H1 (cell line): ENCODE data around the gene CACNA1F. TPM values are rescaled to one million over a fixed set of nuclear protein-coding genes. Genes with fewer than 3 reads are reported as not detected.

Source experiments
- CTCF ChIA-PET: fragments of 300-600 bp; sonication (Branson Sonifier 250); formaldehyde crosslinking; loops from one replicate; lab custom pipeline; 2021; ENCODE audit not compliant: partially characterized antibody; lab: Charles Lee
- POLR2A ChIA-PET: fragments of 300-600 bp; sonication (Branson Sonifier 250); formaldehyde crosslinking; loops from one replicate; lab custom pipeline; 2021; ENCODE audit warnings: inconsistent platforms; ENCODE audit not compliant: partially characterized antibody; lab: Charles Lee
- DNase-seq, 2 experiments: peaks; one replicate each; pipeline versions ENCODE4 v3.0.0 to v3.0.0-alpha.2; 2010 to 2022; ENCODE audit warnings: low spot score in 2 of 2, low read depth in 1 of 2, mixed read lengths in 1 of 2
- FAIRE-seq: peaks from 2 replicates; lab custom pipeline; 2011; peaks lifted over from hg19 to GRCh38; lab: Jason Lieb, UNC
- H2AFZ ChIP-seq: 2 replicates; pipeline ENCODE4 v1.8.1; 2012; ENCODE audit warnings: low read length, inconsistent platforms
- H2AK5ac ChIP-seq: 2 replicates; pipeline ENCODE4 v1.6.1; 2013; ENCODE audit warnings: low read depth, low read length
- H2BK120ac ChIP-seq: replicated peaks from 2 replicates; pipeline ENCODE3; 2013; ENCODE audit warnings: low read depth, low read length, inconsistent platforms
- H2BK12ac ChIP-seq: 2 replicates; pipeline ENCODE4 v1.6.1; 2013; ENCODE audit warnings: low read depth, low read length
- H2BK15ac ChIP-seq: 2 replicates; pipeline ENCODE4 v1.6.1; 2013; ENCODE audit warnings: low read length
- H2BK20ac ChIP-seq: 2 replicates; pipeline ENCODE4 v1.6.1; 2013; ENCODE audit warnings: low read length
- H2BK5ac ChIP-seq: 2 replicates; pipeline ENCODE4 v1.6.1; 2013; ENCODE audit warnings: low read depth, low read length
- H3K14ac ChIP-seq: 2 replicates; pipeline ENCODE4 v1.6.1; 2013; ENCODE audit warnings: inconsistent platforms; ENCODE audit not compliant: insufficient read length
- H3K18ac ChIP-seq: 2 replicates; pipeline ENCODE4 v1.6.1; 2013; ENCODE audit warnings: low read length; ENCODE audit errors: extremely low read depth
- H3K23ac ChIP-seq: 2 replicates; pipeline ENCODE4 v1.6.1; 2013; ENCODE audit warnings: inconsistent platforms; ENCODE audit not compliant: insufficient read length
- H3K23me2 ChIP-seq: 2 replicates; pipeline ENCODE4 v1.6.1; 2013; ENCODE audit warnings: low read depth, low read length
- H3K27ac ChIP-seq: 2 replicates; pipeline ENCODE4 v1.6.1; 2011; ENCODE audit warnings: low read depth, low read length, inconsistent platforms
- H3K27me3 ChIP-seq, 4 experiments: replicated peaks in 1 of 4; 1 replicate in 1 of 4; 2 replicates in 3 of 4; pipeline versions ENCODE4 v1.6.1 to v1.8.1; 2011 to 2013; ENCODE audit warnings: low read length in 3 of 4, mild to moderate bottlenecking in 3 of 4, inconsistent platforms in 2 of 4, mixed read lengths in 2 of 4, moderate library complexity in 1 of 4; ENCODE audit not compliant: control insufficient read depth in 3 of 4, insufficient read depth in 3 of 4; ENCODE audit errors: extremely low read depth in 1 of 4
- H3K36me3 ChIP-seq, 4 experiments: 2 replicates each; pipeline versions ENCODE4 v1.6.1 to v1.8.1; 2011 to 2013; ENCODE audit warnings: mild to moderate bottlenecking in 4 of 4, low read length in 3 of 4, moderate library complexity in 2 of 4, control low read depth in 1 of 4, inconsistent platforms in 1 of 4; ENCODE audit not compliant: insufficient read depth in 4 of 4, control insufficient read depth in 2 of 4
- H3K4ac ChIP-seq: replicated peaks from 2 replicates; pipeline ENCODE3; 2013; ENCODE audit warnings: low read length, low read depth, mixed read lengths, inconsistent platforms; ENCODE audit not compliant: insufficient read length
- H3K4me1 ChIP-seq, 4 experiments: replicated peaks in 1 of 4; 1 replicate in 1 of 4; 2 replicates in 3 of 4; pipeline versions ENCODE4 v1.6.1 to v1.8.1; 2011 to 2013; ENCODE audit warnings: low read length in 3 of 4, inconsistent platforms in 2 of 4, mixed read lengths in 1 of 4; ENCODE audit not compliant: insufficient read depth in 4 of 4, control insufficient read depth in 3 of 4
- H3K4me2 ChIP-seq, 2 experiments: 2 replicates each; pipeline versions ENCODE4 v1.6.1 to v1.8.1; 2011 to 2013; ENCODE audit warnings: low read depth in 2 of 2, low read length in 2 of 2, control low read depth in 1 of 2, inconsistent platforms in 1 of 2, mild to moderate bottlenecking in 1 of 2; ENCODE audit not compliant: insufficient read depth in 1 of 2
- H3K4me3 ChIP-seq, 4 experiments: fragments of 200-600, 300-600 bp in 1 of 4; sonication (generic), shearing (Covaris generic), sonication (Bioruptor Twin) in 1 of 4; 2 replicates each; pipeline versions ENCODE4 v1.5.1 to v1.8.1; 2011 to 2016; ENCODE audit warnings: low read length in 4 of 4, low read depth in 3 of 4, control low read depth in 2 of 4, inconsistent platforms in 2 of 4, mild to moderate bottlenecking in 2 of 4, mixed read lengths in 1 of 4, moderate library complexity in 1 of 4; ENCODE audit not compliant: insufficient read depth in 2 of 4; ENCODE audit errors: extremely low read depth in 1 of 4
- H3K56ac ChIP-seq: replicated peaks from 2 replicates; pipeline ENCODE3; 2013; ENCODE audit warnings: low read depth, mild to moderate bottlenecking, mixed read lengths, low read length, inconsistent platforms; ENCODE audit not compliant: insufficient read length
- H3K79me1 ChIP-seq: 2 replicates; pipeline ENCODE4 v1.6.1; 2013; ENCODE audit warnings: low read depth, low read length, control low read depth
- H3K79me2 ChIP-seq, 2 experiments: 2 replicates each; pipeline versions ENCODE4 v1.6.1 to v1.8.1; 2012 to 2013; ENCODE audit warnings: low read length in 2 of 2, mild to moderate bottlenecking in 2 of 2, inconsistent platforms in 1 of 2; ENCODE audit not compliant: insufficient read depth in 2 of 2, control insufficient read depth in 1 of 2
- H3K9ac ChIP-seq, 4 experiments: replicated peaks in 1 of 4; 1 replicate in 1 of 4; 2 replicates in 3 of 4; pipeline versions ENCODE4 v1.6.1 to v1.8.1; 2011 to 2013; ENCODE audit warnings: low read depth in 3 of 4, low read length in 3 of 4, control low read depth in 2 of 4, mild to moderate bottlenecking in 2 of 4, moderate library complexity in 2 of 4, inconsistent platforms in 1 of 4; ENCODE audit errors: extremely low read depth in 1 of 4
- H3K9me3 ChIP-seq, 2 experiments: 2 replicates each; pipeline versions ENCODE4 v1.6.1 to v1.8.1; 2012 to 2013; ENCODE audit warnings: mild to moderate bottlenecking in 2 of 2, moderate library complexity in 2 of 2, control low read depth in 1 of 2, inconsistent platforms in 1 of 2, low read depth in 1 of 2, low read length in 1 of 2, mixed read lengths in 1 of 2; ENCODE audit not compliant: insufficient read depth in 2 of 2
- H4K20me1 ChIP-seq, 2 experiments: replicated peaks in 1 of 2; 2 replicates each; pipeline versions ENCODE3 to v1.8.1; 2011 to 2013; ENCODE audit warnings: inconsistent platforms in 2 of 2, low read length in 2 of 2, mild to moderate bottlenecking in 1 of 2; ENCODE audit not compliant: insufficient read depth in 2 of 2, control insufficient read depth in 1 of 2
- H4K5ac ChIP-seq: 2 replicates; pipeline ENCODE4 v1.6.1; 2013; ENCODE audit warnings: low read length, low read depth, mixed read lengths, inconsistent platforms; ENCODE audit not compliant: insufficient read length
- H4K8ac ChIP-seq: 2 replicates; pipeline ENCODE4 v1.8.0; 2013; ENCODE audit warnings: mild to moderate bottlenecking, moderate library complexity, low read length, inconsistent platforms; ENCODE audit not compliant: insufficient read depth; ENCODE audit errors: extremely low read depth
- H4K91ac ChIP-seq: replicated peaks from 2 replicates; pipeline ENCODE3; 2013; ENCODE audit warnings: low read length, mixed read lengths, inconsistent platforms; ENCODE audit not compliant: insufficient read length
- CBX8 ChIP-seq: fragments of 300-800, 300-1000 bp; sonication (generic); IDR thresholded peaks from 2 replicates; pipeline ENCODE4 v1.7.1; 2016; ENCODE audit warnings: low read depth, low read length, borderline replicate concordance
- KDM5A ChIP-seq: fragments of 200-600 bp; IDR thresholded peaks from 2 replicates; pipeline ENCODE4 v1.7.1; 2012; ENCODE audit warnings: mild to moderate bottlenecking, low read length, inconsistent platforms, mixed read lengths
- PHF8 ChIP-seq: fragments of 200-600 bp; sonication (generic); conservative IDR thresholded peaks from 2 replicates; pipeline ENCODE4 v1.7.1; 2012; ENCODE audit warnings: low read depth, mild to moderate bottlenecking, inconsistent platforms, low read length, moderate library complexity
- SRF ChIP-seq: IDR thresholded peaks from 2 replicates; pipeline ENCODE4 v1.6.1; 2011; ENCODE audit warnings: mild to moderate bottlenecking, low read depth, low read length, moderate library complexity
- WGBS, 2 experiments: shearing (Covaris generic) in 1 of 2; methylation state at CpG; one replicate each; pipeline versions ENCODE4 v1.1.6 to v1.1.7; 2013 to 2015; ENCODE audit warnings: low lambda C conversion rate in 2 of 2, mixed read lengths in 2 of 2, inconsistent platforms in 1 of 2, low coverage in 1 of 2, missing lambda C conversion rate in 1 of 2; ENCODE audit not compliant: insufficient replicate concordance in 2 of 2, insufficient coverage in 1 of 2, insufficient read length in 1 of 2; ENCODE audit errors: extremely low coverage in 1 of 2, missing lambda C conversion rate in 1 of 2; 5-methylcytosine and 5-hydroxymethylcytosine counted together
- polyA plus RNA-seq, 7 experiments: library from polyadenylated mRNA; depleted of rRNA in 3 of 7; stranded (reverse) in 5 of 7; unstranded in 2 of 7; fragments of >200 nt in 5 of 7; fragments of 200-250 nt in 2 of 7; gene quantifications; 1 replicate in 5 of 7; 2 replicates in 1 of 7; 4 replicates in 1 of 7; pipeline versions ENCODE4 v1.2.1 to v1.2.3, GENCODE V29; 2011 to 2013; ENCODE audit warnings: missing spikeins in 2 of 7, mixed read lengths in 2 of 7
- total RNA-seq: library from RNA; stranded (reverse); fragmentation: NEBNext Ultra II Directional; extraction: Animal tissue kit (Norgen Biotek cat#: 25700); gene quantifications from 2 replicates; pipeline ENCODE4 v1.2.1, GENCODE V29; 2021

Gene CACNA1F
- total and polyA plus RNA-seq, 2 of the 8 experiments (the other 6 are each of a cell fraction or from before 2014, with no cell fraction given) = 0.59 to 0.84 TPM

- Histone ChIP-seq H3K4ac (no peak overlapping the region), H3K4me1 (peaks cover 0 to 4% (median 3%) of the 10 kb centered on the region in 4 experiments; a peak in 4 of 7 replicates)
- no peak for TF ChIP-seq SRF
- TF ChIP-seq KDM5A = no peak
- no peak for TF ChIP-seq CBX8
- peak; percentile 77 for TF ChIP-seq PHF8
- TF ChIP-seq, all 59 proteins: peak for 1
- no peak overlapping the region for H3K18ac ChIP-seq
- peaks cover 2% of the 10 kb centered on the region; the same call in 1 of the 2 replicates for H3K23me2 ChIP-seq
- H3K9ac ChIP-seq = peak overlapping the region in 3 of 4 experiments; percentile 46 to 66 (median 55); a peak in 6 of 7 replicates
- ChIA-PET POLR2A (interaction anchor here (1.0 to 1.4 kb wide), 4 partner anchors 16 to 28 kb away, joined by 3 to 4 read pairs (median 3); no protein-coding TSS in a partner anchor), CTCF (interaction anchor here (1.4 to 2.5 kb wide), 4 partner anchors 33 to 90 kb away, joined by 6 to 11 read pairs (median 8); no protein-coding TSS in a partner anchor)
- no peak overlapping the region; the same call in 1 of the 2 replicates for H2AFZ ChIP-seq
- no peak overlapping the region for H3K14ac ChIP-seq
- no peaks in the 10 kb centered on the region for H3K27me3 ChIP-seq
- peak overlapping the region; percentile 18 to 60; a peak in 3 of 4 replicates for H3K4me2 ChIP-seq
- no peaks in the 10 kb centered on the region for H3K79me1 ChIP-seq
- H2BK20ac ChIP-seq = no peak overlapping the region
- H4K20me1 ChIP-seq = no peaks in the 10 kb centered on the region
- H3K79me2 ChIP-seq = no peaks in the 10 kb centered on the region
- peak overlapping the region; percentile 77; the same call in 1 of the 2 replicates for H3K27ac ChIP-seq
- H3K4me3 ChIP-seq = peak overlapping the region; percentile 51 to 87 (median 61)
- H4K5ac ChIP-seq = no peak overlapping the region
- H2BK15ac ChIP-seq = no peak overlapping the region
- H4K91ac ChIP-seq = no peak overlapping the region
- no peak overlapping the region for H2BK12ac ChIP-seq
- DNase-seq = no peak
- H4K8ac ChIP-seq = peak overlapping the region; percentile 73; the same call in 1 of the 2 replicates
- H2BK120ac ChIP-seq = no peak overlapping the region
- 3% methylated on average over 22 of the region's 34 CpGs; no CpG with 5 or more reads in 1 of the 2 experiments for WGBS, 2 experiments
- no peak for FAIRE-seq
- no peaks in the 10 kb centered on the region for H3K9me3 ChIP-seq
- H2AK5ac ChIP-seq = no peak overlapping the region
- no peaks in the 10 kb centered on the region for H3K36me3 ChIP-seq
- H3K56ac ChIP-seq = no peak overlapping the region
- no peak overlapping the region for H3K23ac ChIP-seq
- H2BK5ac ChIP-seq = no peak overlapping the region
Observed at GRCh38 chrX:49191574-49192011, 41.5 kb downstream of the CACNA1F start.
